GM18951 (cell line): Measurements from ENCODE around the gene PPP1R12C.
"Not testable (repeated sequence)": the region's sequence is repeated elsewhere in the genome, so short reads cannot be mapped to it uniquely, and the experiment has no call there.

ENCODE experiments used
- POLR2A ChIP-seq: IDR thresholded peaks from 4 replicates; pipeline ENCODE4 v1.6.1; 2011; ENCODE audit warnings: mild to moderate bottlenecking; ENCODE audit not compliant: insufficient read length, insufficient read depth; ENCODE audit errors: extremely low read depth
- in situ Hi-C: fragments of 300-500 bp; cut with MboI; formaldehyde crosslinking; loops from one replicate; pipeline ENCODE4 v1.12.0; 2022; ENCODE audit warnings: low sequenced_read_pairs, mixed read lengths, inconsistent platforms; ENCODE audit not compliant: unreplicated experiment

PPP1R12C gene

DNA sequence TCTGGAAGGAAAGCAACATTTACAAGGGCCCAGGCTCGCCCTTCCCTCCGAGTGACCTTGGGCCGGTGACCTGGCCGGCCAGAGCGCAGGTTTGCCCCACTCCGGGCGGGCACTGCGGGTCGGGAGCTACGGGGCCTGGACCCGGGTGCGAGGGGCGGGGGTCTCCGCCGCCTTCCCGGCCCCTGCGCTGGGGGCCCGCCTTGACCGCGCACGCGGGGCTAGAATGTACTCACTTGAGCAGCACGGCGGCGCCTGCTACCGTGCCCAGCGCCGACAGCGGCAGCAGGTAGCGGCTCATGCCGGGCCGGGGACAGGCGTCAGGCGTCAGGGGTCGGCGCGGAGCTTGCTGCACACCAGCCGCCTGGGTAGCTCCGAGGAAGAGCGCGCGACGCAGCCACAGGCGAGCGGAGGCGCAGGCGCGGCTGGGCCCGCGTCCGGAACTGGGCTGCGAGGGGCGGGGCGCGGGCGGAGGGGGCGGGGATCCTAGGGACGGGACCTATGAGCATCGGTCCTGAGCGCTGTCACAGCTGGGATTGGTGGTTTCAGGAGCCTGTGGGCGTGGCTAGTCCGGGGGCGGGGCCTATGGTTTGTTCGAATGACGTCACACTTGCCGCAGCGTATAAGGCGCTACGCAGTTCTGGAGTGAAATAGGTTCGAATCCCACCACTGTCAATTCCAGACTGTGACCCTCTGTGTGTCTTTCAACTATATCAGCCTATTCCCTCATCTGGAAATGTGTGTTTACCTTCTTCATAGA lies 54.5 kb downstream of the PPP1R12C start, which contains the start of gene RDH13:
Gene RDH13, minus strand, starts transcription at position 414 of the 757 bp plus-strand sequence. Its CDS starts 116 bp downstream, at position 298.
- in situ Hi-C loops, result no loop called here
- peak; percentile 79 for TF ChIP-seq POLR2A

- in situ Hi-C loops, result not testable (repeated sequence)
Measured at GRCh38 chr19:55060287-55060686, 57.1 kb downstream of the PPP1R12C start.

DNA sequence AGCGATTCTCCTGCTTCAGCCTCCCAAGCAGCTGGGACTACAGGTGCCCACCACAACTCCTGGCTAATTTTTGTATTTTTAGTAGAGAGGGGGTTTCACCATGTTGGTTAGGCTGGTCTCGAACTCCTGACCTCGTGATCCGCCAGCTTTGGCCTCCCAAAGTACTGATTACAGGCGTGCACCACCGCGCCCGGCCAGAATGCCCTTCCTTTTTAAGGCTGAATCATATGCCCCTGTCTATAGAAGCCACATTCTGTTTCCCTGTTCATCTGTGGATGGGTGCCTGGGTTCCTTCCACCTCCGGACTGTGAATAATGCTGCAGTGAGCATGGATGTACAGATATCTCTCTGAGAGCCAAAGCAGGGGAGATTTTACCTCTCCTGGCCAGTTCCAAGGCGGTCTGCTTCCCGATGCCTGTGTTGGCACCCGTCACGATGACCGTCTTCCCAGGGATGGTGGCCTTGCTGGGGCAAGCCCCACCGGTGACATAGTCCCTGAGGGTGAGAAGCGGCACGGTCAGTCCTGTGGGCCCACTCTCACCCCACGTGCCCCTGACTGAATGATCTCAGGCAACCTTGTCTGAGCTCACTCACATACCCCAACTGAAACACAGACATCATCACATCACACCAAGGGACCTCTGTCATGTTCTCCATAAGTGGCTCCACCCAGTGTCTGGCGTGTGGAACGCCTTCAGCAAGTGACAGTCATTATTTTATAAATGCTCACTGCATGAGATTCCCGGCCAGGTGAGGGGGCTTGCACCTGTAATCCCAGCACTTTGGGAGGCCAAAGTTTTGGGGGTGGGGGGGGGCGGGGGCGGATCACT lies 58.4 kb downstream of the PPP1R12C start:
- in situ Hi-C loops, result no loop called here
- no peak for TF ChIP-seq POLR2A

GRCh38 chr19:55056827-55057226 lies 60.6 kb downstream of the PPP1R12C start:
- in situ Hi-C loops, result no loop called here
- no peak for TF ChIP-seq POLR2A

- in situ Hi-C loops, result no loop called here
- TF ChIP-seq POLR2A, result no peak
Measured at GRCh38 chr19:55053735-55054134, 63.7 kb downstream of the PPP1R12C start.

DNA sequence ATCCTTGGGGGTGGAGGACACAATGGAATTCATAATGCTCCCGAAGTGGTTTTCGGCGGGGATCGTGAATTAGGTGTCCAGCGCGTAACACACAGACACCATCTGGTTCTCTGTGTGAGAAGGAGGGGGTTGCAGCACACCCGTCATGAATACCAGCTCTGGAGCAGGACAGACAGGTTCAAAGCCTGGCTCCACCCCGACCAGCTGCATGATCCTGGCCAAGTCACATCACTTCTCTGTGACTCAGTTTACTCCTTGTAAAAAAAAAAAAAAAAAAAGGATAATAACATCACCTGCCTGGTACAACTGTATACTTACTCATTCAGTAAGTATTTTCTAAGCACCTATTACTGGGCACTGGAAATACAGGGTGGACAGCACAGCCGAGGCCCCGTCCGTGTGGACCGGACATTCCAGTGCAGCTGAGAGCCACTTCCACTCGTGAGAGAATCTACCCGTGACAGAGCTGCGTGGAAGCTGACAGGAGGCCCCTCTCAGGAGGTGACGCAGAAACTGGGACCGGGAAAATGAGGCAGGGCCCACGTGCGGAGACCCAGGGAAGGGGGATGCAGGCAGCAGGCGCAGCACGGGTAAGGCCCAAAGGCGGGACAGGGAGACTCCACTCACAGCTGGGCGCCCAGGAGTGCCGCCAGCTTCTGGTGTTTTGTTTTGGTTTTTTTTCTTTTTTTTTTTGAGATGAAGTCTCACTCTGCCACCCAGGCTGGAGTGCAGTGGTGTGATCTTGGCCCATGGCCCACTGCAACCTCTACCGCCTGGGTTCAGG lies 66.5 kb downstream of the PPP1R12C start:
- in situ Hi-C loops, result no loop called here
- TF ChIP-seq POLR2A, result no peak

- in situ Hi-C loops, result no loop called here
- TF ChIP-seq POLR2A, result no peak
Measured at GRCh38 chr19:55048446-55048845, 69.0 kb downstream of the PPP1R12C start.

DNA sequence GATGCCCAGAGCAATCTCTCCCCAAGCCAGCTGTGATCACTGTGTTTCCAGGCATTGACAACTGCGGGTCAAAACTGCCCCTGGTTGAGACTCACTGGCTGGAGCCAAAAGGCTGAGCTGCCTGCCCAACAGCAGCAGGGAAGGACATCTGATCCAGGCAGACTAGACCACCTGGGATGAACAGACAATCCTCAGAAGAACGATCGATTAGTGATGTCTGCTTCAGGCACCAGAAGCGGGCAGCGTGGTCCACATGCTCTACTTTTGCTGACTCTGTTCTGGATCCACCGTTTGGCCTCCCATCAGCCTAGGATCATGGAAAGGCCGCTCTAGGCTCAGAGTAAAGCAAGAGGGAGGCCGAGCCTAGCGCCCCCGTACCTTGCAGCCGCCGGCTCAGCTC lies 69.5 kb downstream of the PPP1R12C start:
- in situ Hi-C loops, result no loop called here
- TF ChIP-seq POLR2A, result no peak

DNA sequence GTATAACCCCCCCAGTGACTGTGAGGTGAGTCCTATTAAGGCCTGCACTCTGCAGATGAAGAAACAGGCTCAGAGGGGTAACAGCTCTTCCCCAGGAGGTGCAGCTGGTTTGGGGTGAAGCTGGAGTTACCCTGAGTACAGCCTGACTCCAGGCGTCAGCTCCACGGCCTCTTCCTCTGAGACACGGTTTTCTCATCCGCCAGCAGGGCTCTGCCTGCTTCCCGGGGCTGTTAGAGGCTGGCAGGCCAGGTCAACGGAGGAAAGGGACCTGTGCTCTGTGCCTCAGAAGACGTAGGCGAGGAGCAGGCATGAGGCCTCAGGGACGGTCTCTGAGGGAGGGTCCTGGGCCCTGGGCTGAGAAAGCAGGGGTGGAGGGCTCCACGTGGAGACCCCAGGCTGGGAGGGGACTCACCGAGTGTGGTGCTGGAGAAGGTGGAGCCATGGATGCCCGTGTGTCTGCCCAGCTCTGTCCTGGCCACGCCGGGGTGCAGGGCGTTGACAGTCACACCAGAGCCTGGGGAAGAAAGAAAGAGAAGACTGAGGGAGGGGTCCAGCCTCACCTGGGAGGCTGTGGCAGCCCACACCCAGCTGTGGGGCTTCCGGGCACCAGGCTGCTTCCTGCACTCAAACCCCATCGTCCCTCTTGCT lies 70.3 kb downstream of the PPP1R12C start:
- no peak for TF ChIP-seq POLR2A
- in situ Hi-C loops, result no loop called here

DNA sequence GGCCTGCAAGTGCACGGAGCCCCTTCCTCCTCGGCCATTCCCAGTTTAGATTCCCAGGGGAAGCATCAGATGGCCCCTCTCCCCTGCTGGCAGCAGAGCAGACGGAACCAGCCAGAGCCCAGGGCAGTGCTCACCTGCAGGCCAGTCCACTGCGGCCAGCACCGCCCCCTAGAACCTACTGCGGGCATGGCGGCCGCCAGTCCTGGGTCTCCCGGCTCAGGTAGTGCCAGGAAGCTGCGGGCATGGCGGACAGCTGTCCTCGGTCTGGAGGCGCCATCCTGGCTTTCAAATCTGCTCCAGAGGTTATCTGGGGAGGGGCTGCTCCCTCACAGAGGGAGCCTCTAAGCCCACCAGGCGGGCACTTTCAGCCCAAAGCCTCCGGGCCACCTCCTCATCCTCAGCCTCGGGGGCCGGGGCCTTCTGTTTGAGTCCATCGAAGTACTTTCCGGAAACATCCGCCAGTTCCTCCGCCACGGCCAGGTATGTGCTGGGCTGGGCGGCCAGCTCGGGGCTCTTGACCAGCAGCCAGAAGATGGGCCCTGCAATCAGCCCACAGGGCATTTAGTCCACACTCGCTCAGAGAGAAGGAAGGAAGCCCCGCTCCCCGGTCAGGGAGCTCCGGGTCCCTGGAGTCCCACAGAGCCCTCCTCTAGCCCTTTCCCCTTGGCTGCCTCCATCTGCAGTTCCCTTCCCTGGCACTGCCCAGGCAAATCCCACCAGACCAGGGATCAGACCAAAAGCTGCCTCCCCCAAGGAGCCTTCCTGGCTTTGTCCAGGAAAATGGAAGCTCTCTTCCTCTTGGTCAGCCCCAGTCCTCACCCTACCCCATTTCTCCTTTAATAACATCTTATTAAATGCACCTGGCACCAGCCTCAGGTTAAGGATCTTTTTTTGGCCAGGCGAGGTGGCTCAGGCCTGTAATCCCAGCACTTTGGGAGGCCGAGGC lies 72.4 kb downstream of the PPP1R12C start:
- in situ Hi-C loops, result no loop called here
- TF ChIP-seq POLR2A, result no peak

- no peak for TF ChIP-seq POLR2A
- in situ Hi-C loops, result no loop called here
Measured at GRCh38 chr19:55044286-55044685, 73.2 kb downstream of the PPP1R12C start.

GRCh38 chr19:55042688-55043087 lies 74.7 kb downstream of the PPP1R12C start:
- in situ Hi-C loops, result no loop called here
- no peak for TF ChIP-seq POLR2A
